ENCODE data around the gene EHD3. TPM values are rescaled to one million over a fixed set of nuclear protein-coding genes. Genes with fewer than 3 reads are reported as not detected.
A peak's percentile ranks its signal among the peaks of the same experiment; 100 is the strongest.

Gene EHD3
- total RNA-seq, 1 experiment from 2014 or later: 1.9 TPM

DNA sequence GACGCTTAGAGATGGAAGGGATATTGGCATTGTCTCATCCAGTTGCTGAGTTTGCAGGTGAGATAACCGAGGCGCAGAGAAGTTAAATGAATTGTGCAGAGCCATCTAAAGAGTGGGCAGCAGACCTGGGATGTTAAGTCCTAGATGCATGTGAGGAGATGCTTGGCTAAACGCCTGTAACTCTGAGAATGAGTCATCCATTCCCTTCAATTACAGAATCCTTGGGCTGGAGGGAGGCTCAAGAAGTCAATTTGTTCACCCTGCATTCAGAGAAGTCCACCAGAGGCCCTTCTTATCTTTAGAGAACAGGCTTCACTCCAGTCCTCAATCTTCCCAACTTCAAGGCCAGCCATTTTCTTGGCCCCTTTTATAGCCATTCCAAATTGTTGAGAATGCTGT, 1.6 kb downstream of the EHD3 start:
- no peak for TF ChIP-seq EZH2 (IDR thresholded peaks at IDR 0.05; ENCODE audit: low read depth)
- TF ChIP-seq, protein P1, sequence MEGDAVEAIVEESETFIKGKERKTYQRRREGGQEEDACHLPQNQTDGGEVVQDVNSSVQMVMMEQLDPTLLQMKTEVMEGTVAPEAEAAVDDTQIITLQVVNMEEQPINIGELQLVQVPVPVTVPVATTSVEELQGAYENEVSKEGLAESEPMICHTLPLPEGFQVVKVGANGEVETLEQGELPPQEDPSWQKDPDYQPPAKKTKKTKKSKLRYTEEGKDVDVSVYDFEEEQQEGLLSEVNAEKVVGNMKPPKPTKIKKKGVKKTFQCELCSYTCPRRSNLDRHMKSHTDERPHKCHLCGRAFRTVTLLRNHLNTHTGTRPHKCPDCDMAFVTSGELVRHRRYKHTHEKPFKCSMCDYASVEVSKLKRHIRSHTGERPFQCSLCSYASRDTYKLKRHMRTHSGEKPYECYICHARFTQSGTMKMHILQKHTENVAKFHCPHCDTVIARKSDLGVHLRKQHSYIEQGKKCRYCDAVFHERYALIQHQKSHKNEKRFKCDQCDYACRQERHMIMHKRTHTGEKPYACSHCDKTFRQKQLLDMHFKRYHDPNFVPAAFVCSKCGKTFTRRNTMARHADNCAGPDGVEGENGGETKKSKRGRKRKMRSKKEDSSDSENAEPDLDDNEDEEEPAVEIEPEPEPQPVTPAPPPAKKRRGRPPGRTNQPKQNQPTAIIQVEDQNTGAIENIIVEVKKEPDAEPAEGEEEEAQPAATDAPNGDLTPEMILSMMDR (conservative IDR thresholded peaks at IDR 0.05): no peak
- H3K27ac ChIP-seq: no peak overlapping the region
- peak in 1 of 2 experiments; percentile 42 for DNase-seq
- no peaks in the 10 kb centered on the region for H3K36me3 ChIP-seq (ENCODE audit: low read depth)
- no peaks in the 10 kb centered on the region for H3K9me3 ChIP-seq (ENCODE audit: insufficient read depth, low read depth)
- no peaks in the 10 kb centered on the region for H3K27me3 ChIP-seq (ENCODE audit: insufficient read depth, low read depth)
- intact Hi-C loops (cut with micrococcal nuclease; ENCODE audit: unreplicated experiment): no loop called here
- H3K4me1 ChIP-seq (replicated peaks; ENCODE audit: insufficient read depth): peaks cover 10% of the 10 kb centered on the region
- POLR2A ChIA-PET (ENCODE audit: unreplicated experiment): no interaction called here
- no TSS peak for BruUV-seq (replicated peaks)
- no peaks in the 10 kb centered on the region for H3K9me2 ChIP-seq (ENCODE audit: insufficient read depth)
- H3K4me2 ChIP-seq: no peak overlapping the region
- no peak overlapping the region for H3K4me3 ChIP-seq
- CTCF ChIA-PET: no interaction called here
- no peaks in the 10 kb centered on the region for H4K20me1 ChIP-seq (ENCODE audit: insufficient read depth)
- peaks cover 10% of the 10 kb centered on the region; the same call in 1 of the 2 replicates for H3F3A ChIP-seq (ENCODE audit: insufficient read depth, low read depth)
- H2AFZ ChIP-seq: no peak overlapping the region
- no peaks in the 10 kb centered on the region for H3K79me2 ChIP-seq (ENCODE audit: low read depth)

DNA sequence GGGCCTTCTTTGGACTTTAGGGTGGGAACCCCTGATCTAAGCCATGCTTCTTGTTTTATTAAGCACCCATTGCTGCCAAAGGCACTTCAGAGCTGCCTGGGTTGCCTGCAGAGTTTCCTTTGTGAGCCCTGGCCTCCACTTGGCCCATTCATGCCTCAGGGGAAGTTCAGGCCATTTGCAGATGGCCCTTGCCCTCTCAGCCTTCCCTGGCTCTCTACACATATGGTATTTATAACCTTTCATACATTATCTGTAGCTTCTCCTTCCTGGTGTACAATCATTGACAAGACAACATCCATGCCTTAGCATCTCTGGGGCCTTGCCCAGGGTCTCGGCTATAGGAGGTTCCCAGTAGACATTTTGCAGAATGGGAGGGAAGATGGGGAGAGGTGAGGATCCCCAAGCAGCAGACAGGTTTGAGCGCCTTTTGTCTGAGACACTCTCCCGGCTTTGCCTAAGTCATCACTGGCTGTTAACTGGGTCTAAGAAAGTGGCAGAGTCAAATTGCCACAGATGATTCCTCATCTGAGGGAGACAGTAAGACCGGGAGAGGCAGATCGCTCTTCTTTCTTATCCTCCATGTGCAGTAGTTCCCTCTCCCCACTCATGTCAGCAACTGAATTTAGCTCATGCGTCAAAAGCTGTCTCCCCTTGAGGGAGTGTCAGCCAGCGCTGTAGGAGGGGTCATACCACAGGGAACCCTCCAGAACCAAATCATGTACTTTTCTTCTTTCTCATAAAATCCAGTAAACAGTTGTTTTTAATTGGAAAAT, 2.7 kb downstream of the EHD3 start:
- no TSS peak for BruUV-seq (replicated peaks)
- H3K4me1 ChIP-seq (replicated peaks; ENCODE audit: insufficient read depth): peaks cover 10% of the 10 kb centered on the region
- no peak overlapping the region for H3K4me3 ChIP-seq
- intact Hi-C loops (cut with micrococcal nuclease; ENCODE audit: unreplicated experiment): no loop called here
- POLR2A ChIA-PET (ENCODE audit: unreplicated experiment): no interaction called here
- CTCF ChIA-PET: no interaction called here
- peaks cover 10% of the 10 kb centered on the region; the same call in 1 of the 2 replicates for H3F3A ChIP-seq (ENCODE audit: insufficient read depth, low read depth)
- no peak for TF ChIP-seq EZH2 (IDR thresholded peaks at IDR 0.05; ENCODE audit: low read depth)
- TF ChIP-seq, protein P1 (conservative IDR thresholded peaks at IDR 0.05): no peak
- H3K27ac ChIP-seq: no peak overlapping the region
- H4K20me1 ChIP-seq (ENCODE audit: insufficient read depth): no peaks in the 10 kb centered on the region
- no peaks in the 10 kb centered on the region for H3K9me3 ChIP-seq (ENCODE audit: insufficient read depth, low read depth)
- no peaks in the 10 kb centered on the region for H3K27me3 ChIP-seq (ENCODE audit: insufficient read depth, low read depth)
- no peak for DNase-seq
- no peaks in the 10 kb centered on the region for H3K9me2 ChIP-seq (ENCODE audit: insufficient read depth)
- no peak overlapping the region for H3K4me2 ChIP-seq
- no peaks in the 10 kb centered on the region for H3K36me3 ChIP-seq (ENCODE audit: low read depth)
- no peak overlapping the region for H2AFZ ChIP-seq
- H3K79me2 ChIP-seq (ENCODE audit: low read depth): no peaks in the 10 kb centered on the region

DNA sequence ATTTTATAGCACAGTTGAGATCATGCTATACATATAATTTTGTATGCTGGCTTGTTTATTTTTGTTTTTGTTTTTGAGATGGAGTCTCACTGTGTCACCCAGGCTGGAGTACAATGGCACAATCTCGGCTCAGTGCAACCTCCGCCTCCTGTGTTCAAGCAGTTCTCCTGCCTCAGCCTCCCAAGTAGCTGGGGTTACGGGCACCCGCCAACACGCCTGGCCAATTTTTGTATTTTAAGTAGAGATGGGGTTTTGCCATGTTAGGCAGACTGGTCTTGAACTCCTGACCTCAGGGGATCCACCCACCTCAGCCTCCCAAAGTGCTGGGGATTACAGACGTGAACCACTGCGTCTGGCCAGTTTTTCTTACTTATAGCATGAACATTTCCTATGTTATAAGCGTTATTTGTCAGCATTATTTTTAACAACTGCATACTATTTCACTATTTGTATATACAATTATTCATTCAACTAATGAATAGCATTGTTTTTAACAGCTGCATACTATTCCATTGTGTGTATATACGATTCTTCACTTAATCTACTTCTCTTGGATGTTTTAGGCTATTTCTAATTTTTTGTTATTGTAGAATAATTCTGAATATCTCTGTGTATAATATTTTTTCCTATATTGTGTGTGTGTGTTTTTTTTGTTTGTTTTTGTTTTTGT, 3.5 kb downstream of the EHD3 start:
- no peaks in the 10 kb centered on the region for H4K20me1 ChIP-seq (ENCODE audit: insufficient read depth)
- TF ChIP-seq EZH2 (IDR thresholded peaks at IDR 0.05; ENCODE audit: low read depth): no peak
- TF ChIP-seq, protein P1 (conservative IDR thresholded peaks at IDR 0.05): no peak
- no peaks in the 10 kb centered on the region for H3K79me2 ChIP-seq (ENCODE audit: low read depth)
- H3K9me2 ChIP-seq (ENCODE audit: insufficient read depth): no peaks in the 10 kb centered on the region
- H3K4me1 ChIP-seq (replicated peaks; ENCODE audit: insufficient read depth): peaks cover 10% of the 10 kb centered on the region
- no peaks in the 10 kb centered on the region for H3K9me3 ChIP-seq (ENCODE audit: insufficient read depth, low read depth)
- ChIA-PET CTCF (no interaction called here), POLR2A (ENCODE audit: unreplicated experiment) (no interaction called here)
- no peaks in the 10 kb centered on the region for H3K27me3 ChIP-seq (ENCODE audit: insufficient read depth, low read depth)
- H3K4me3 ChIP-seq: no peak overlapping the region
- H2AFZ ChIP-seq: no peak overlapping the region
- no TSS peak for BruUV-seq (replicated peaks)
- no peak overlapping the region for H3K27ac ChIP-seq
- H3K36me3 ChIP-seq (ENCODE audit: low read depth): no peaks in the 10 kb centered on the region
- DNase-seq: no peak
- peaks cover 10% of the 10 kb centered on the region; the same call in 1 of the 2 replicates for H3F3A ChIP-seq (ENCODE audit: insufficient read depth, low read depth)
- intact Hi-C loops (cut with micrococcal nuclease; ENCODE audit: unreplicated experiment): no loop called here
- no peak overlapping the region for H3K4me2 ChIP-seq
